KMS-11 (cell line): ENCODE measurements around the gene ITPRID2.
"Not testable (repeated sequence)": the region's sequence is repeated elsewhere in the genome, so short reads cannot be mapped to it uniquely, and the experiment has no call there.

ENCODE experiments used
- H2AFZ ChIP-seq: fragments of 200-600 bp; sonication (generic); 2 replicates; pipeline ENCODE4 v1.6.1; 2016; ENCODE audit warnings: antibody characterized with exemption, mixed run types, low read depth
- H3K27ac ChIP-seq: fragments of 200-600 bp; sonication (generic); 2 replicates; pipeline ENCODE4 v1.6.1; 2016; ENCODE audit warnings: mild to moderate bottlenecking, mixed run types
- H3K27me3 ChIP-seq: fragments of 200-600 bp; sonication (generic); 2 replicates; pipeline ENCODE4 v1.6.1; 2017; ENCODE audit warnings: mild to moderate bottlenecking, low read depth, mixed run types, moderate library complexity; ENCODE audit not compliant: insufficient read depth
- H3K36me3 ChIP-seq: fragments of 200-600 bp; sonication (generic); 2 replicates; pipeline ENCODE4 v1.6.1; 2017; ENCODE audit warnings: mild to moderate bottlenecking, mixed run types; ENCODE audit not compliant: insufficient read depth
- H3K4me1 ChIP-seq: fragments of 200-600 bp; sonication (generic); 2 replicates; pipeline ENCODE4 v1.6.1; 2016; ENCODE audit warnings: mild to moderate bottlenecking, low read depth, mixed run types; ENCODE audit not compliant: poor library complexity, severe bottlenecking
- H3K4me2 ChIP-seq: fragments of 200-600 bp; sonication (generic); 2 replicates; pipeline ENCODE4 v1.7.0; 2016; ENCODE audit warnings: mild to moderate bottlenecking, mixed run types
- H3K4me3 ChIP-seq: fragments of 200-600 bp; sonication (generic); IDR thresholded peaks from 2 replicates; pipeline ENCODE4 v1.6.1; 2017; ENCODE audit warnings: low read depth, low read length, mixed read lengths; ENCODE audit not compliant: insufficient read depth
- H3K79me2 ChIP-seq: fragments of 200-600 bp; sonication (generic); 2 replicates; pipeline ENCODE4 v1.6.1; 2016; ENCODE audit warnings: low read depth, mixed run types; ENCODE audit not compliant: insufficient read depth
- H3K9ac ChIP-seq: fragments of 200-600 bp; sonication (generic); 2 replicates; pipeline ENCODE4 v1.6.1; 2016; ENCODE audit warnings: mild to moderate bottlenecking, mixed run types
- H4K20me1 ChIP-seq: fragments of 200-600 bp; sonication (generic); 2 replicates; pipeline ENCODE4 v1.6.1; 2016; ENCODE audit warnings: mild to moderate bottlenecking, mixed run types; ENCODE audit not compliant: insufficient read depth
- TF ChIP-seq, protein P1 (sequence below): fragments of 200-600 bp; sonication (generic); conservative IDR thresholded peaks from 2 replicates; pipeline ENCODE4 v1.6.1; 2017; ENCODE audit warnings: low read depth, mild to moderate bottlenecking, antibody characterized with exemption, low read length, moderate library complexity, mixed read lengths

Gene ITPRID2

GRCh38 chr2:181955010-181955409, 63.5 kb downstream of the ITPRID2 start:
- H3K4me2 ChIP-seq = 0 out of 2 replicates have a peak overlapping the region, but pooled peaks have one; percentile 14

DNA sequence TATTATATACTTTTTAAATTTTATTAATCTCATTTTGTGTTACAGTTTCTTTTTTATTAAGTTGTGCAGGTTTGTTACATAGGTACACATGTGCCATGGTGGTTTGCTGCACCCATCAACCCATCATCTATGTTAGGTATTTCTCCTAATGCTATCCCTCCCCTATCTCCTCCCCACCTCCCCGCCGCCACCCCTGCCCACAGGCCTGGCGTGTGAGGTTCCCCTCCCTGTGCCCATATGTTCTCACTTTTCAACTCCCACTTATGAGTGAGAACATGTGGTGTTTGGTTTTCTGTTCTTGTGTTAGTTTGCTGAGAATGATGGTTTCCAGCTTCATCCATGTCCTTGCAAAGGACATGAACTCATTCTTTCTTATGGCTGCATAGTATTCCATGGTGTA, 64.3 kb downstream of the ITPRID2 start:
- not testable (repeated sequence) for H3K27me3 ChIP-seq

More at GRCh38 chr2:181955010-181955409, 63.5 kb downstream of the ITPRID2 start:
- no peaks in the 10 kb centered on the region for H3K79me2 ChIP-seq
- no peaks in the 10 kb centered on the region for H3K36me3 ChIP-seq
- H4K20me1 ChIP-seq = no peaks in the 10 kb centered on the region
- peaks cover 10% of the 10 kb centered on the region for H3K4me1 ChIP-seq
- no peaks in the 10 kb centered on the region for H3K27me3 ChIP-seq
- no peak overlapping the region for H3K4me3 ChIP-seq
- H3K27ac ChIP-seq = no peak overlapping the region
- peak overlapping the region; percentile 58 for H2AFZ ChIP-seq
- H3K9ac ChIP-seq = no peak overlapping the region
- TF ChIP-seq, protein P1, sequence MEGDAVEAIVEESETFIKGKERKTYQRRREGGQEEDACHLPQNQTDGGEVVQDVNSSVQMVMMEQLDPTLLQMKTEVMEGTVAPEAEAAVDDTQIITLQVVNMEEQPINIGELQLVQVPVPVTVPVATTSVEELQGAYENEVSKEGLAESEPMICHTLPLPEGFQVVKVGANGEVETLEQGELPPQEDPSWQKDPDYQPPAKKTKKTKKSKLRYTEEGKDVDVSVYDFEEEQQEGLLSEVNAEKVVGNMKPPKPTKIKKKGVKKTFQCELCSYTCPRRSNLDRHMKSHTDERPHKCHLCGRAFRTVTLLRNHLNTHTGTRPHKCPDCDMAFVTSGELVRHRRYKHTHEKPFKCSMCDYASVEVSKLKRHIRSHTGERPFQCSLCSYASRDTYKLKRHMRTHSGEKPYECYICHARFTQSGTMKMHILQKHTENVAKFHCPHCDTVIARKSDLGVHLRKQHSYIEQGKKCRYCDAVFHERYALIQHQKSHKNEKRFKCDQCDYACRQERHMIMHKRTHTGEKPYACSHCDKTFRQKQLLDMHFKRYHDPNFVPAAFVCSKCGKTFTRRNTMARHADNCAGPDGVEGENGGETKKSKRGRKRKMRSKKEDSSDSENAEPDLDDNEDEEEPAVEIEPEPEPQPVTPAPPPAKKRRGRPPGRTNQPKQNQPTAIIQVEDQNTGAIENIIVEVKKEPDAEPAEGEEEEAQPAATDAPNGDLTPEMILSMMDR = no peak

DNA sequence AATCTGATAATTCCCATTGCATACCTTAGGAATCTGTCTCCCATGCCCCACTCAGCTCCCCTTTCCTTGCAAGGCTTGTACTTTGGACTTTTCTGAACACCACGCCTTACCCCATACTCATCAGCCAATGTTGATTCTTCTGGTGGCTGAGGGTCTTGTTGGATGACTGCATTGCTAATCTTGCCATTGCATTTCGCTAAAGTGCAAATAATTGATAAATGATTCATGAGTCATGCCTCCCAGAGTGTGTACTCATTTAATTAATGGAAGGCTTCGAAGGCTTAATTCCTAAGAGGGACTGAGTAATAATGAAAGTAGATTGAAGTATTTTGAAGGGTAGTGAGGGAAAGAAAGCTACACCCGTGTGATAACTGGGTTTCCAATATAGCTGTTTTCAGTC, 66.1 kb downstream of the ITPRID2 start:
- no peak overlapping the region for H3K4me3 ChIP-seq
- H3K4me1 ChIP-seq = peaks cover 10% of the 10 kb centered on the region
- no peaks in the 10 kb centered on the region for H4K20me1 ChIP-seq
- no peaks in the 10 kb centered on the region for H3K27me3 ChIP-seq
- no peaks in the 10 kb centered on the region for H3K79me2 ChIP-seq
- no peaks in the 10 kb centered on the region for H3K36me3 ChIP-seq
- no peak overlapping the region for H3K9ac ChIP-seq
- no peak overlapping the region for H2AFZ ChIP-seq
- H3K4me2 ChIP-seq = no peak overlapping the region
- no peak overlapping the region for H3K27ac ChIP-seq
- TF ChIP-seq, protein P1 = no peak

More for the DNA sequence above, 64.3 kb downstream of the ITPRID2 start:
- not testable (repeated sequence) for H3K9ac ChIP-seq, H3K36me3 ChIP-seq, H3K79me2 ChIP-seq, H3K27ac ChIP-seq, H3K4me2 ChIP-seq, H2AFZ ChIP-seq, H3K4me3 ChIP-seq, H3K4me1 ChIP-seq, H4K20me1 ChIP-seq

GRCh38 chr2:181958726-181959125, 67.2 kb downstream of the ITPRID2 start:
- H4K20me1 ChIP-seq = no peaks in the 10 kb centered on the region
- H2AFZ ChIP-seq = no peak overlapping the region
- no peaks in the 10 kb centered on the region for H3K79me2 ChIP-seq
- no peak overlapping the region for H3K4me3 ChIP-seq
- TF ChIP-seq, protein P1 = no peak
- no peak overlapping the region for H3K9ac ChIP-seq
- H3K4me2 ChIP-seq = no peak overlapping the region
- no peak overlapping the region for H3K27ac ChIP-seq
- peaks cover 7% of the 10 kb centered on the region for H3K4me1 ChIP-seq
- H3K36me3 ChIP-seq = no peaks in the 10 kb centered on the region
- H3K27me3 ChIP-seq = no peaks in the 10 kb centered on the region

- TF ChIP-seq, protein P1 = no peak
- H3K4me1 ChIP-seq = peaks cover 3% of the 10 kb centered on the region
- no peaks in the 10 kb centered on the region for H4K20me1 ChIP-seq
- H3K4me2 ChIP-seq = no peak overlapping the region
- no peaks in the 10 kb centered on the region for H3K27me3 ChIP-seq
- H3K27ac ChIP-seq = no peak overlapping the region
- H3K4me3 ChIP-seq = no peak overlapping the region
- H3K36me3 ChIP-seq = no peaks in the 10 kb centered on the region
- no peaks in the 10 kb centered on the region for H3K79me2 ChIP-seq
- H2AFZ ChIP-seq = no peak overlapping the region
- H3K9ac ChIP-seq = no peak overlapping the region
Measured at GRCh38 chr2:181959508-181959907, 68.0 kb downstream of the ITPRID2 start.

GRCh38 chr2:181961167-181961566, 69.6 kb downstream of the ITPRID2 start:
- H2AFZ ChIP-seq, H3K36me3 ChIP-seq, H3K27me3 ChIP-seq, H3K4me2 ChIP-seq, H4K20me1 ChIP-seq, H3K4me3 ChIP-seq, H3K27ac ChIP-seq, H3K9ac ChIP-seq, H3K79me2 ChIP-seq, H3K4me1 ChIP-seq: not testable (repeated sequence)
